MG63 (cell line): ENCODE results near the gene CAMK1D. TPM values are rescaled to one million over a fixed set of nuclear protein-coding genes. Genes with fewer than 3 reads are reported as not detected.
"Not testable (repeated sequence)": the region's sequence is repeated elsewhere in the genome, so short reads cannot be mapped to it uniquely, and the experiment has no call there.

ENCODE experiments used
- DNase-seq: peaks from one replicate; pipeline ENCODE4 v3.0.0-alpha.2; 2020
- H3K27me3 ChIP-seq: fragments of 250-450 bp; sonication (Bioruptor Pico); 2 replicates; pipeline ENCODE4 v1.5.1; 2020; ENCODE audit warnings: mild to moderate bottlenecking, moderate library complexity
- H3K36me3 ChIP-seq: fragments of 250-450 bp; sonication (Bioruptor Pico); 2 replicates; pipeline ENCODE4 v1.5.1; 2020; ENCODE audit warnings: mild to moderate bottlenecking, moderate library complexity
- H3K4me3 ChIP-seq: fragments of 250-450 bp; sonication (Bioruptor Pico); 2 replicates; pipeline ENCODE4 v1.5.1; 2020; ENCODE audit warnings: mild to moderate bottlenecking, moderate library complexity
- H3K9me3 ChIP-seq: fragments of 250-450 bp; sonication (Bioruptor Pico); 2 replicates; pipeline ENCODE4 v1.5.1; 2020; ENCODE audit warnings: mild to moderate bottlenecking, moderate library complexity
- total RNA-seq: library from RNA; depleted of rRNA; stranded (reverse); fragments of >200 nt; shearing (Covaris generic); gene quantifications from 2 replicates; pipeline ENCODE4 v1.2.3, GENCODE V29; 2014; ENCODE audit warnings: low replicate concordance

The CAMK1D gene
- total RNA-seq, 1 experiment from 2014 or later, result 13.2 TPM

DNA sequence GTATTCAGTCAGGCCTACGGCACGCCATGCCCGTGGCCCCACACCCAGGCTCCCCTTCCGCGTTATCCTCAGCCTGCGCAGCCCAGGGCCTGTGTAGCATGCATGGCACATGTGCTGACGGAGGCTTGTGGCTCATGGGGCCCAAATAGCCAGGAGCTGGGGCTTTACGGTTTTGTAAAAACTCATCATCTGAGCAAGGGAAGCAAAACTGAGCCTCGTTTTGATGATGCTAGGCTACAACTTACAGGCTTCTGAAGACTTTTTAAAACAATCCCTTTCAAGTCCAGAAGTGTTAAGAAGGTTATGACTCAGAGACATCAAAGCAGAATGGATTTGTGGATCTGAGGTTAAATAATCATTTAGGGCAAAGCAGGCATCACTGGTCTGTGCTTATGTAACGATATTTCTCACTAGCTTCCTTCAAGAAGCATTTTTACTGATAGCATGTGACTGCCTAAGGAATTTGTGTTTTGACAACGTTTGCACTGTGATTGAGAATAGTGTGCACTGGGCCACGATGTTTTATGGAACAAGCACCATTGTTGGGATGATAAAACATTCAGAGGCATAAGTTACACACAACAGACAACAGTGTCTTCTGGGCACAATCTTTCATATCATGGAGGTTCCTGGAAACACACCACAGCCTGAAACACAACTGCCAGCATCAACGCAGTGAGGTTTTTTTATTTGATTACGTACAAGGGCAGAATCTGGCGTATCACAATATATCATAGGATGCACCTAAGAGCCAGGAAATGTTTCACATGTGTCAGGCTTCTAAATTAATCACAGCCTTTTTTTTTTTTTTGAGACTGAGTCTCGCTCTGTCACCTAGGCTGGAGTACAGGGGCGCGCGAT lies 377.9 kb downstream of the CAMK1D start:
- no peak overlapping the region for H3K4me3 ChIP-seq
- H3K36me3 ChIP-seq, result no peaks in the 10 kb centered on the region
- H3K9me3 ChIP-seq, result no peaks in the 10 kb centered on the region
- H3K27me3 ChIP-seq, result no peaks in the 10 kb centered on the region
- no peak for DNase-seq

DNA sequence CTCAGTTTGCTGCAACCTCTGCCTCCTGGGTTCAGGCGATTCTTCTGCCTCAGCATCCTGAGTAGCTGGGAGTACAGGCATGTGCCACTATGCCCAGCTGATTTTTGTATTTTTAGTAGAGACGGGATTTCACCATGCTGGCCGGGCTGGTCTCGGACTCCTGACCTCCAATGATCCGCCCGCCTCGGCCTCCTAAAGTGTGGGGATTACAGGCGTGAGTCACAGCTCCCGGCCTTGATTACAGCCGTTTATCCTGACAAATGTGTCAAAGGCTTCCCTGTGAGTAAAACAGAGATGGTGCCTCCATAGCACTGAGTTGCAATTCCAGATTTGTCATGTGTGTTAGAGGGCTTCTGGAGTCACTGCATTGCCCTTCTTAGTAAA lies 378.5 kb downstream of the CAMK1D start:
- H3K27me3 ChIP-seq, result no peaks in the 10 kb centered on the region
- no peaks in the 10 kb centered on the region for H3K9me3 ChIP-seq
- no peak overlapping the region for H3K4me3 ChIP-seq
- no peaks in the 10 kb centered on the region for H3K36me3 ChIP-seq
- peak; percentile 32 for DNase-seq

DNA sequence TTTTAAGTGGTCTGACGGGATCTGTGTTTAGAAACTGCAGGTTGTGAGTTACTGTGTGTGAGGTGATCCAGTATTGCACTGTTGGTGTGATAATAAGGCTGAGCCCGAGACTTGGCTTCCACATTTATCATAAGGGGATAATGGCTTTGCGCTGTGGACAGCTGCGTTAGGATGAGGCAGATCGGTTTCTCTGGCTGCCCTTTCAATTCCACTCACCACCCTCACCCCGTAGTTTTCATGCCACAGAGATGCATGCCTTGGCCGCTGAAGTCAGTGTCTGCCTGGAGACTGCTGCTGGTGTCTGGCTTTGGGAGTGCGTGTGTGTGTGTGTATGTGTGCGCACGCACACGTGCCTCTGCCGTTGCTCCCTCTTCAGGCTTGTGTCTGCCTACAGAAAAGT lies 379.1 kb downstream of the CAMK1D start:
- Histone ChIP-seq H3K36me3 (no peaks in the 10 kb centered on the region), H3K4me3 (no peak overlapping the region), H3K27me3 (no peaks in the 10 kb centered on the region), H3K9me3 (no peaks in the 10 kb centered on the region)
- DNase-seq, result no peak

DNA sequence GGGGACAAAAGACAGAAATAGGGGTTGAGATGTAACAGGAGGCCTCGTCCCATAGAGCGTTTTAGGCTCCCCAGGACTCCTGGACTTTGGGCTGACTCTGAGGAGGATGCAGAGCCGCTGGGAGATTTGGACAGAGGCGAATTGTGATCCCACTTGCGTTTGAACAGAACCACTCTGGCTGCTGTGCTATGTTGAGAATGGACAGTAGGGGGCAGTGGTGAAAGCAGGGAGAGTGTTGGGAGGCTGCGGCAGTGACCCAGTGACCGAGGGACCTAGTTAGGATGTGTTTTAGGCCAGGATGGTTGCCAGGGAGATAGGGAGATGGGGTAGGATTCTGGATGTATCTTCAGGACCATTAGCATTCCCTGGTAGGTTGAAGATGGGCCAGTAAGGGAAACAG lies 380.5 kb downstream of the CAMK1D start:
- no peak for DNase-seq
- H3K9me3 ChIP-seq, result no peaks in the 10 kb centered on the region
- no peaks in the 10 kb centered on the region for H3K36me3 ChIP-seq
- no peaks in the 10 kb centered on the region for H3K27me3 ChIP-seq
- H3K4me3 ChIP-seq, result no peak overlapping the region

DNA sequence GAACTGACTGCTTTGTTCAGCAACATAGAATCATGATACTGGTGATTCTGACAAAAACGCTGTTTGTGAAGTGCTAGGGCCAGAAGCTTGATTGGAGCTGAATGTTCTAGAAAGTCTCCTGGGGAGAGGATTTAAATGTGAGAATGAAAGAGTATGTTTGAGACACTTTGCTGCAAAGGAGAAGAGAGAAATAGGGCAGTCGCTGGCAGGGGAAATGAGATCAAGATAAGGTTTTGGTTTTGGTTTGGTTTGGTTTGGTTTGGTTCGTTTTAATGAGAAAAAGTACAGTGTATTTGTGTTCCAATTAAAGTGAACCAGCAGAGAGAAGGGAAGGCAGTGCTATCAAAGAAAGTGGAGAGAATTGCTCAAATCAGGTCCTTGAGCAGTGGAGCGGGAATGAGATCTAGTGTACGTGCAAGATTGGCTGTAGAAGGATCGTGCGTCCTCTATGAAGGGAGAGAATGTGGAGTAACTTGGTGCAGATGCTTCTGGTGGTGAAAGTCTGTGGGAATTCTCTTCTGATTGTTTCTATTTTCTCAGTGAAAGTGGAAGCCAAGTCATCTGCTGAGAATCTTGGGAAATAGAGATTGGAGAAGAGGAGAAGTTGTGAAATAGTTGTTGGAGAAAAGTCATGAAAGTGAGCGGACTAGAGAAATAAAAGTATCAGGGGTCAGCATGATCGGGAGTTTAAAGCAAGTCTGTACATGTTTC lies 381.6 kb downstream of the CAMK1D start:
- no peaks in the 10 kb centered on the region for H3K36me3 ChIP-seq

DNA sequence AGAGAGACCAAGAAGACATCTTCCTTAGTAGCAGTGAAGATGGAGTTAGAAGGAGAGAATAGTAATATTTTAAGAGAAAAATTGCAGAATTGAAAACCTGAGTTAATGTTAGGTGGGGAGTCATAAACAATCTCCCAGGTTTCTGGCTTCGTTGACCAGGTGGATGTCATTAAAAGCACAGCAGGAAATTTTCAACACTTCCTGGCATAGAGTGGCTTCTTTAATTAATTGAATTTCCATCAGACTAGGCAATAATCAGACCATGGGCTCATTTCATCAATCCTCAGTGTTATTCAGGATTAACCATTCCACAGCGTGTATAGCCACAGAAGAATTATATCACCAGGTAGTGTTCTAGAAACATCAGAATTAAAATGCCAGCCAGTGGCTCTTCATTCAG lies 383.9 kb downstream of the CAMK1D start:
- H3K4me3 ChIP-seq, result no peak overlapping the region
- H3K36me3 ChIP-seq, result no peaks in the 10 kb centered on the region
- H3K27me3 ChIP-seq, result no peaks in the 10 kb centered on the region
- H3K9me3 ChIP-seq, result no peaks in the 10 kb centered on the region
- DNase-seq, result no peak

More for the DNA sequence above, 381.6 kb downstream of the CAMK1D start:
- Histone ChIP-seq H3K9me3 (no peaks in the 10 kb centered on the region), H3K4me3 (no peak overlapping the region), H3K27me3 (no peaks in the 10 kb centered on the region)
- DNase-seq, result no peak

DNA sequence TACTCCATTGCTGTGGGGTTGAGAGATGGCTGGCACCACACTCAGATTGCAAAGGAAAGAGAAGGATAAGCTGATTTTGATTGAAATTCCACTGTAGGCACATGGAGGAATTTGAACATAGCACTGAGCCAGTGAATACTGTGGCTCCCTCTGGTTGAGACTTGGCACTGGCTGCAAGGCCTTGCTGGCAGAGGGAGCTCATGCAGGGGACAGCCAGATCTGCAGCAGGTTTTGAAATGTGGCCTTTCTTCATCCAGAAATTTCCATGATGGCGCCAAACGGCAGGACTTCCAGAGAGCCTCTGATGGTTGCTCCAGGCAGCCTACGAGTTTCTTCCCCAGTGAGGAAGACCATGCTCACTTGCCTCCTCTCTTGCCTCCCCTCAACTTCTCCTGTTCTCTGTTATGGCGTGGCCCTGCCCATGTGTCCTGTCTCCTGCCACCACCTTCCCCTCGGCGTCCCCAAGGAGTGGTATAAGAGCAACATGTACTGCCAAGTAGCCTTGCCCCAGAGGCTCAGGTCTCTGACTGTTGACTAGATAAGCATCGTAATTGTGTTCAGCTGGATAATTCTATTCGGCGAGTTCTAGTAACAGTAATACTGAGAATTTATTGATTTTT lies 386.6 kb downstream of the CAMK1D start:
- Histone ChIP-seq H3K4me3 (no peak overlapping the region), H3K36me3 (no peaks in the 10 kb centered on the region), H3K9me3 (no peaks in the 10 kb centered on the region), H3K27me3 (no peaks in the 10 kb centered on the region)
- DNase-seq, result no peak

DNA sequence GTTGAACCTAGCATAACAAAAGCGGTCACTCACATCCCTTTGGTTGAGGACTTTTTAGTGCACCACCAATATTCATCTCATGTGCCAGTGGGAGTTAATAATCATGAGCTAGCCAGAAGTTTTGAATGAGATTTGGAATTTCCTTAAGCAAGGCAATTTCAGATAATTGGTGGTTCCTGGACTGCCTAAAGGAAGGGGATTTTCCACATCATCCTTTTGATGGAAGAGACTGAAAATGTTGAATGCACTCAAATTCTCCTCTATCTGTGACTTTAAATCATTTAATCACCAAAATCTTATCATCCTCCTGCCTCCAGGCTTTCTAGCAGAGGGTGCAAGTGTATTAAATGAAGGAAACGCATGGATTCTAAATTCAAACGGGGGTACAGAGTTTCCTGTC lies 391.5 kb downstream of the CAMK1D start:
- no peak overlapping the region for H3K4me3 ChIP-seq
- H3K36me3 ChIP-seq, result no peaks in the 10 kb centered on the region
- DNase-seq, result no peak
- H3K9me3 ChIP-seq, result no peaks in the 10 kb centered on the region
- H3K27me3 ChIP-seq, result no peaks in the 10 kb centered on the region

DNA sequence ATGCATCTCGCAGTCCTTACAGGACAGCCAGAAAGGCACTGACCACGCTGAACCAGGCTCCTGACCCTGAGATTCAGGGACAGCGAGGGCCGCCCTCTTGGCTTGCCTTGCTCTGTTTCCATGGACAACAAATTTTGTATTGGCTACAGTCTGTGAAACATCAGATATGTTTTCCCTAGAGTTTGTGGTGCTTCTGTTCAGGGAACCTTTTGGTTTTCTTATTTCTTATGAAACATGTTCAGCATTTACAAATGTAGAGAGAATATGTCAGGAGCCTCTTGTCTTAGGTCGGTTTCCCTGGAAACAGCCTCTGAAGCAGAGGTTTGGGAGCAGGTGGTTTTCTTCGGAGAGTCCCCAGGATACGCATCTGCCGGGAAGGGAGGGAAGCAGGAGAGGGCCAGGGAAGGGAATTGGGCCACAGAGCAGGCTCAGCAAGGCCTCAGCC lies 392.0 kb downstream of the CAMK1D start:
- H3K4me3 ChIP-seq, result no peak overlapping the region
- DNase-seq, result no peak
- no peaks in the 10 kb centered on the region for H3K27me3 ChIP-seq
- no peaks in the 10 kb centered on the region for H3K9me3 ChIP-seq
- H3K36me3 ChIP-seq, result no peaks in the 10 kb centered on the region

DNA sequence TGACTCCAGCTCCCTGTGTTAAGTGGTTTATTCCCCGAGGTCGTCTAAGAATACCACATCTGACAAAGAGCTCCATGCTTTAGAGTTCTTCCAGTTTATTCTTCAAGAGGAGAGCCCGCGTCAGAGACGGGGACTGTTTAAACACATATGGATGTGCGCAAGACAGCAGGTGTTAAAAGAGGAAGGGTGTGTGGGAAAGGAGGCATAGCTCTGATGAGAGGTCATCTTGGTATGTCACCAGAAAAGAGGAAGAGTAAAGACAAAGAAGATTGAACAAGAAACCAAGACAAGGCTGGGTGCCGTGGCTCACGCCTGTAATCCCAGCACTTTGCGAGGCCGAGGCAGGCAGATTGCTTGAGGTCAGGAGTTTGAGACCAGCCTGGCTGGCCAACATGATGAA lies 393.4 kb downstream of the CAMK1D start:
- Histone ChIP-seq H3K9me3 (no peaks in the 10 kb centered on the region), H3K36me3 (no peaks in the 10 kb centered on the region), H3K27me3 (no peaks in the 10 kb centered on the region), H3K4me3 (no peak overlapping the region)
- no peak for DNase-seq

DNA sequence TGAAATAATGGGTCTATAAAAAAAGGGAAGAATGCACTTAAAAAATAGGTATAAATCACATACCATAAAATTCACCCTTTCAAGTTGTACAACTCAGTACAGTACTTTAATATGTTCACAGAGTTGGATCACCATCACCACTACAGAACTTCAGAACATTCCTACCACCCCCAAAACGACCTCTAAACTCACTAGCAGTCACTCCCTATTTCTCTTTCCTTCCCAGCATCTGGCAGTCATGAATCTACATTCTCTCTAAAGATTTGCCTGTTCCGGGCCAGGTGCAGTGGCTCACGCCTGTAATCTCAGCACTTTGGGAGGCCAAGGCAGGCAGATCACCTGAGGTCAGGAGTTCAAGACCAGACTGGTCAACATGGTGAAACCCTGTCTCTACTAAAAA lies 394.1 kb downstream of the CAMK1D start:
- H3K4me3 ChIP-seq, H3K36me3 ChIP-seq, DNase-seq, H3K27me3 ChIP-seq, H3K9me3 ChIP-seq: not testable (repeated sequence)

DNA sequence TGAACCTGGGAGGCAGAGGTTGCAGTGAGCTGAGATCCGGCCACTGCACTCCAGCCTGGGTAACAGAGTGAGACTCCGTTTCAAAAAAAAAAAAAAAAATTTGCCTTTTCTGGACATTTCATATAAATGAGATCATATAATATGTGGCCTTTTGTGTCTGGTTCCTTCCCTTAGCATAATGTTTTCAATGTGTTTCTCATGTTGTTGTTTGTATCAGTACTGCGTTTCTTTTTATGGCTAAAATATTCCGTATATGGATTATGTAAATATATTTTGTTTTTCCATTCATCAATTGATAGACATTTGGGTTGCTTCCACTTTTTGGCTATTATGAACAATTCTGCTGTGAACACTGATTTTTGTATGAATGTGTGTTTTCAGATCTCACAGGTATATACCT lies 394.6 kb downstream of the CAMK1D start:
- Histone ChIP-seq H3K9me3 (no peaks in the 10 kb centered on the region), H3K27me3 (no peaks in the 10 kb centered on the region), H3K4me3 (no peak overlapping the region), H3K36me3 (no peaks in the 10 kb centered on the region)
- no peak for DNase-seq

DNA sequence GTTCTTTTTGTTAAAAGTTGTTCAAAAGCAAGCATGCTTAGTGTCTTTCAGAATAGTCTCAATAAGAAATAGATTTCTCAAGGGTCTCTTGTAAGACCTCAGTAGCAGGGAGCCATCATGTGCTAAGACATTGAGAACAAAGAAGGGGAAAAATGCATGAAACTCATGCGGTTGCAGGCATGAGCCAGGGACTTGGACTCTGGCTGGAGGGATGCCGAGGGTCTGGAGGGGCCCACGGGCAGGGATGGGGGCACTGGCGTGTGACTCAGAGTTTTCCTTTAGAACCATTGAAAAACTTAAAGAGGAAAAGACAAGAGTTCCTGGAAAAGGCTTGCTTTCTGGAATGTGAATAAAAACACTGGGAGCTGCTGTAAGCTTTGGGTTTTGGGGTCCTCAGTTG lies 398.8 kb downstream of the CAMK1D start:
- H3K36me3 ChIP-seq, result no peaks in the 10 kb centered on the region
- no peak overlapping the region for H3K4me3 ChIP-seq
- DNase-seq, result no peak
- no peaks in the 10 kb centered on the region for H3K9me3 ChIP-seq
- no peaks in the 10 kb centered on the region for H3K27me3 ChIP-seq

DNA sequence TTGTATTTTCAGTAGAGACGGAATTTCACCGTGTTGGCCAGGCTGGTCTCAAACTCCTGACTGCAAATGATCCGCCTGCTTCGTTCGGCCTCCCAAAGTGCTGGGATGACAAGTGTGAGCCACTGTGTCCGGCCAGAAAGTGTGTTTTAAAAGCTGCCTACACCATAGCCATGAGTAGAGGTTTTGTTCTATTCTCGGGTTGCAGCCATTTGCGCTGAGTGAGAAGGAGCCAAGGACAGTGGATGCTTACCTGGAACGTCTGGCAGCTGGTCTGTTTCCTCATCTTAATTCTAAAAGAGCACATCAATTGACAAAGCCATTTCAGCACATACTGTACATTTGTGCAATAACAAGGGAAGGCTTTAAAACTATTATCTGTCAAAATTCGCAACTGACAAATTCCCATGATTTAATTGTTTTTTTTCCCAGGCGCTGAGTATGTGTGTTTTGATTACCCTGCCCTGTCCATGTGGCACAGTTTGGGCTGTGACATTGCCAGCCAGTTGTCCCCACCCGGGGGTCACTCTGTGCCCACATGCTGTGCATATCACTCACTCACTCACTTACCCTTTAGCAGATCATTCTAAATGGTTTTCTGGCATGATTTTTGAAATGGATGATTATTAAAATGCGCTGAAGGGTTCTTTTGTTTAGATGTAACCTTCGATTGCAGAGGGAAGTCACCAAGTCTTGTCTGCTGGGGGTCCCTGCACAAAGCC lies 400.6 kb downstream of the CAMK1D start:
- no peak overlapping the region for H3K4me3 ChIP-seq
- H3K27me3 ChIP-seq, result no peaks in the 10 kb centered on the region
- H3K9me3 ChIP-seq, result no peaks in the 10 kb centered on the region
- no peak for DNase-seq
- H3K36me3 ChIP-seq, result no peaks in the 10 kb centered on the region

DNA sequence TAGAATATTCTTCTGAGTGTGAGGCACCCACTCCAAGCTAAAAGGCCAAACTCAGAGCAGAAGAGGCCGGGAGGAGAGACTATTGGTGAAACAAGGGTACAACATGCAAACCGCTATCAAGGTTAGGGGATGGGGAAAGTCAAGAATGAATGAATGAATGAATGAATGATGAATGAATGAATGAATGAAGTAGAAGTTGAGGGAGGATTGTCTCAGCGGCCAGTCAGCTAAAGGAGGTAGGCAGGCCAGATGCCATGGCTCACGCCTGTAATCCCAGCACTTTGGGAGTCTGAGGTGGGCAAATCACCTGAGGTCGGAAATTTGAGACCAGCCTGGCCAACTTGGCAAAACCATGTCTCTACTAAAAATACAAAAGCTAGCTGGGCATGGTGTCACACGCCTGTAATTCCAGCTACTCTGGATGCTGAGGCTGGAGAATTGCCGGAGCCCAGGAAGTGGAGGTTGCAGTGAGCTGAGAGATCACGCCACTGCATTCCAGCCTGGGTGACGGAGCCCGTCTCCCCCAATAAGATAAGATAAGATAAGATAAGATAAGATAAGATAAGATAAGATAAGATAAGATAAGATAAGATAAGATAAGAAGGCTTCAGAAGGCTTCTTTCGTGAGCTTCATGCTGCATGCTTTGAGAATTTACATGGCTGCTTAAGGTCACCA lies 401.3 kb downstream of the CAMK1D start:
- no peaks in the 10 kb centered on the region for H3K27me3 ChIP-seq
- no peak for DNase-seq
- no peaks in the 10 kb centered on the region for H3K9me3 ChIP-seq
- H3K4me3 ChIP-seq, result no peak overlapping the region
- no peaks in the 10 kb centered on the region for H3K36me3 ChIP-seq

DNA sequence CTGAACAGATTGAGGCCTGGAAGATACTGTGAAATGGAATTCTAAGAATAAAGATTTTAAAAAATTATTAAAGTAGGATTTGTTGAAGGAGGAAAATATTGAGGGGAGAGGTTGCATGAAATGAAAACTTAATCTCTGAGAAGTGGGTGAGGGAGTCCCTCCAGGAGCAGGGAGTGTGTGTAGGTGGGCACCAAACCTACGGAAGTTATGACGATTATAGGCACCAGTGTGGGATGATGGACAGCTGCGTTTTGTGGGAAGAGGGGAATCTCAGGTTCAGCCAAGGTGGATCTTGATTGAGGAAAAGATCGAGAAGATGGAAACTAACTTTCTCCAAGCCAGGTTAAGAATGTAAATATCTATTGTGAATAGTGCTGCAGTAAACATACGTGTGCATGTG lies 405.7 kb downstream of the CAMK1D start:
- DNase-seq, result no peak
- Histone ChIP-seq H3K36me3 (no peaks in the 10 kb centered on the region), H3K4me3 (no peak overlapping the region), H3K9me3 (no peaks in the 10 kb centered on the region), H3K27me3 (no peaks in the 10 kb centered on the region)
